Right lobe of liver (tissue), 6 donors: Measurements from ENCODE around the gene CDIP1. TPM values are rescaled to one million over a fixed set of nuclear protein-coding genes. Genes with fewer than 3 reads are reported as not detected.

Experiments used
- ATAC-seq, 4 donors: fragments of 200-7000 bp; cut with Tn5 transposase; one replicate each; pipeline ENCODE4 v1.9.1; 2020; ENCODE audit warnings: mild to moderate bottlenecking in 4 of 4, moderate library complexity in 4 of 4
- DNase-seq, 3 donors: peaks; one replicate each; pipeline ENCODE4 v3.0.0-alpha.2; 2020
- H3K27ac ChIP-seq, 3 donors: fragments of 200-600 bp; one replicate each; pipeline ENCODE4 v1.8.0; 2022
- H3K27me3 ChIP-seq, 2 donors: fragments of 200-600 bp; one replicate each; pipeline ENCODE4 v1.8.0; 2022
- H3K36me3 ChIP-seq, 4 donors: fragments of 200-600 bp; sonication (generic) in 1 of 4; one replicate each; pipeline versions ENCODE4 v1.5.1 to v1.8.0; 2017 to 2022; ENCODE audit warnings: control low read depth in 1 of 4
- H3K4me1 ChIP-seq, 4 donors: fragments of 200-600 bp; sonication (generic) in 1 of 4; one replicate each; pipeline versions ENCODE4 v1.5.1 to v1.8.0; 2017 to 2022; ENCODE audit warnings: control low read depth in 1 of 4
- H3K4me3 ChIP-seq, 3 donors: fragments of 200-600 bp; one replicate each; pipeline ENCODE4 v1.8.0; 2022
- H3K9me3 ChIP-seq, 4 donors: fragments of 200-600 bp; sonication (generic) in 1 of 4; one replicate each; pipeline versions ENCODE4 v1.5.1 to v1.8.0; 2017 to 2022; ENCODE audit warnings: control low read depth in 1 of 4
- POLR2A ChIP-seq: fragments of 450-650 bp; IDR thresholded peaks from one replicate; pipeline ENCODE4 v1.6.1; 2017; ENCODE audit warnings: antibody characterized with exemption, mild to moderate bottlenecking
- WGBS: methylation state at CpG from one replicate; pipeline ENCODE4 v1.1.6; 2018; ENCODE audit warnings: low coverage, low lambda C conversion rate; ENCODE audit not compliant: insufficient coverage; ENCODE audit errors: missing lambda C conversion rate; 5-methylcytosine and 5-hydroxymethylcytosine counted together
- intact Hi-C, 2 donors: fragments of 100-400 bp; cut with DNase I; formaldehyde crosslinking; loops; one replicate each; pipeline versions ENCODE4 v1.11.2 to v1.14.1; 2022
- total RNA-seq, 6 experiments: library from RNA; depleted of rRNA in 2 of 6; stranded (reverse); fragments of >200 nt in 2 of 6; fragmentation: NEBNext Ultra II Directional in 3 of 6; extraction: Animal tissue kit (Norgen Biotek cat#: 25700) in 3 of 6; gene quantifications; one replicate each; pipeline versions ENCODE4 v1.1.0 to v1.2.4, GENCODE V29; 2016 to 2023
- TF ChIP-seq, protein P1 (sequence below), 4 donors: fragments of 200-600 bp in 3 of 4; fragments of 450-650 bp in 1 of 4; IDR thresholded peaks; one replicate each; pipeline versions ENCODE4 v1.5.1 to v1.8.0; 2016 to 2022; ENCODE audit warnings: antibody characterized with exemption in 4 of 4, mild to moderate bottlenecking in 2 of 4
- donor health status: DM: no; HTN: yes; CAD: no.
- donor health status: DM: no; HTN: no; CAD: no.
- donor health status: DM: no; HTN: no; CAD: no.
- donor health status: DM: no; HTN: yes; CAD: no.
- donor health status: DM: no; HTN: yes; CAD: no.

Gene CDIP1
- total RNA-seq, 6 experiments from 2014 or later, result 15.7 to 23.2 (median 18.4) TPM

DNA sequence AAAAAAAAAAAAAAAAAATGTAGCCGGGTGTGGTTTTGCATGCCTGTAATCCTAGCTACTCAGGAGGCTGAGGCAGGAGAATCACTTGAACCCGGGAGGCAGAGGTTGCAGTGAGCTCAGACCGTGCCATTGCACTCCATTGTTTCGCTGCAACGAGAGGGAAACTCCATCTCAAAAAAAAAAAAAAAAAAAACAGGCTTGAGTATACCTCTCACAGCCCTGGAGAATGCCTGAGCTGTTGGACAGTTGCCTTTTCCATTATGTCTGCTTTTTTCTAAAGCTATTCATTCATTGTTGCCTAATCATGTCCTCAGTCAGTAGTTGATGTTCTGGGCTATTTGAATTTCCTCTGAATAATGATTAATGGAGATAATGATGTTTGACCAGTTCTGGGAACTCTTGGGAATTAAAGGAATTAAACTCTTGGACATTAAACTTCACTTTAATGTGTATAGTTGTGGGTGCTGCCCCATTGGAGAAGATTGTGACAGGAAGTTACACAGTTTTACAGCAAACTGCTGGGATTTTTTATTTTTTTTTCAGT is 50.5 kb downstream of the CDIP1 start:
- WGBS, result 31% methylated on average over 4 of the region's 5 CpGs
- TF ChIP-seq POLR2A, result no peak
- TF ChIP-seq, protein P1, sequence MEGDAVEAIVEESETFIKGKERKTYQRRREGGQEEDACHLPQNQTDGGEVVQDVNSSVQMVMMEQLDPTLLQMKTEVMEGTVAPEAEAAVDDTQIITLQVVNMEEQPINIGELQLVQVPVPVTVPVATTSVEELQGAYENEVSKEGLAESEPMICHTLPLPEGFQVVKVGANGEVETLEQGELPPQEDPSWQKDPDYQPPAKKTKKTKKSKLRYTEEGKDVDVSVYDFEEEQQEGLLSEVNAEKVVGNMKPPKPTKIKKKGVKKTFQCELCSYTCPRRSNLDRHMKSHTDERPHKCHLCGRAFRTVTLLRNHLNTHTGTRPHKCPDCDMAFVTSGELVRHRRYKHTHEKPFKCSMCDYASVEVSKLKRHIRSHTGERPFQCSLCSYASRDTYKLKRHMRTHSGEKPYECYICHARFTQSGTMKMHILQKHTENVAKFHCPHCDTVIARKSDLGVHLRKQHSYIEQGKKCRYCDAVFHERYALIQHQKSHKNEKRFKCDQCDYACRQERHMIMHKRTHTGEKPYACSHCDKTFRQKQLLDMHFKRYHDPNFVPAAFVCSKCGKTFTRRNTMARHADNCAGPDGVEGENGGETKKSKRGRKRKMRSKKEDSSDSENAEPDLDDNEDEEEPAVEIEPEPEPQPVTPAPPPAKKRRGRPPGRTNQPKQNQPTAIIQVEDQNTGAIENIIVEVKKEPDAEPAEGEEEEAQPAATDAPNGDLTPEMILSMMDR (IDR thresholded peaks at IDR 0.05), result no peak
- intact Hi-C loops, result no loop called here
- H3K27ac ChIP-seq, result peak overlapping the region; percentile 47 to 71 (median 55)
- peaks cover 0 to 11% (median 5%) of the 10 kb centered on the region in 4 donors for H3K36me3 ChIP-seq
- no peaks in the 10 kb centered on the region for H3K27me3 ChIP-seq
- ATAC-seq (peak; percentile 83 to 85 (median 84)), DNase-seq (no peak)
- H3K4me1 ChIP-seq, result peaks cover 0 to 48% (median 22%) of the 10 kb centered on the region in 4 donors
- no peaks in the 10 kb centered on the region for H3K9me3 ChIP-seq
- H3K4me3 ChIP-seq, result no peak overlapping the region

DNA sequence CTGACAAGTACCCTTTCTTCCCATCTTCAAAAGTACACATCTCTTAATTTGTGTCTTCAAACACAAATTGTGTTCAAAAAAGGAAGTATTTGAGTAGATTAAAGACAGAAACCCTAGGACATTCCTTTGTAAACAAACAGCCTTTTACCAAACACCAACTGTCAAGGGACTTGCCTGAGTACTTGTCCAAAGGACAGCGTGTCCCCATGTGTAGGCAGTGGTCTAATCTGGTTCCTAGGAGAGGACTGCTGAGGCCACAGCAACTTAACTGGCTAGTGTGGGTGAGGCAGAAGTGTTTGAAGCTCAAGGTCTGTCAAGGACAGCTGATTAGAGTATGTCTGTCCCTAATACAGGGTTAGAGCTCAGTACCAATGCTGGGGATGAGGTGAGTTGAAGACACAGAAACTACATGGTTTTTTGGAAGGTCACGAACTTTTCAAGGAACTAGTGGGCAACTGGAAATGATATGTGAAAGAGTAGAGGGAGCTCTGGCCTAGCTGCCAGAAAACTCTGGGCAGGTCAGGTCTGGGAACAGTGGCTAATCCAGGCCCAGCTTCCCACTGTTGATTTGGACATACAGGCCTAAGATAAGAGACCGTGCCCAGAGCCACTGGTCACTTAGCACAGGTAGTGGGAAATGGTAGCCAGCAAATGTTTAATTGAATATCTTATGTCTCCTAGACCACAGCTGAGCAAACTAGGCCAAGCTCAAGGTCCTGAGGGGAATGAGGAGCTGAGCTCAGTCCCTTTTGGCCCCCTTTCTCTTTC is 52.3 kb downstream of the CDIP1 start:
- H3K4me3 ChIP-seq, result no peak overlapping the region
- H3K27ac ChIP-seq, result peak overlapping the region; percentile 47 to 71 (median 55)
- H3K4me1 ChIP-seq, result peaks cover 0 to 48% (median 22%) of the 10 kb centered on the region in 4 donors
- H3K27me3 ChIP-seq, result no peaks in the 10 kb centered on the region
- TF ChIP-seq, protein P1 (IDR thresholded peaks at IDR 0.05), result no peak
- no peak for TF ChIP-seq POLR2A
- DNase-seq, result peak in 2 of 3 donors; percentile 32 to 53
- H3K9me3 ChIP-seq, result no peaks in the 10 kb centered on the region
- peaks cover 0 to 11% (median 5%) of the 10 kb centered on the region in 4 donors for H3K36me3 ChIP-seq
- intact Hi-C loops, result no loop called here
- ATAC-seq, result peak; percentile 56 to 76 (median 64)
- WGBS, result 44% methylated on average over 3 of the region's 3 CpGs

DNA sequence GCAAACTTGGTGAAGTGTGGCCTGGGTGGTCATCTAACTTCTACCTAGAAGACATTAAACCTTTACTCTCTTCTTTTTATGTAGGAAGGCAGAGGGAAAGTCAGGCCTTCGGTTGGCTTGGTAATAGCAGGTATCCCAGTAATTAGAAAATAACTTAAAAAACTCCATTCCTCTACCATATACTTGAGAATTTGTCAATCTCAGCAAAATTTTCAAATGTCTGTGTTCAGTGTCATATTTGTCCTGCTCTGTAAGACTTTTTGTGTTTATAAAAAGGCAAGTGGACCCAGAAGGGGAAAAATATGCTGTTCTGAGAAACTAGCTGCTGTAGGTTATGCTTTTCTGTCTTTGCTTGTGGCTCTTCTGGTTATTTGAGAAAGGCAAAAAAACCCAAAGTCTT is 56.6 kb downstream of the CDIP1 start:
- DNase-seq, result no peak
- Histone ChIP-seq H3K36me3 (peaks cover 0 to 11% (median 5%) of the 10 kb centered on the region in 4 donors), H3K4me1 (peaks cover 0 to 22% (median 11%) of the 10 kb centered on the region in 4 donors), H3K27me3 (no peaks in the 10 kb centered on the region), H3K9me3 (no peaks in the 10 kb centered on the region), H3K27ac (no peak overlapping the region), H3K4me3 (no peak overlapping the region)
- 67% methylated on average over 1 of the region's 1 CpG for whole genome bisulfite sequencing
- no peak for ATAC-seq
- intact Hi-C loops, result no loop called here
- no peak for TF ChIP-seq POLR2A
- TF ChIP-seq, protein P1 (IDR thresholded peaks at IDR 0.05), result no peak

DNA sequence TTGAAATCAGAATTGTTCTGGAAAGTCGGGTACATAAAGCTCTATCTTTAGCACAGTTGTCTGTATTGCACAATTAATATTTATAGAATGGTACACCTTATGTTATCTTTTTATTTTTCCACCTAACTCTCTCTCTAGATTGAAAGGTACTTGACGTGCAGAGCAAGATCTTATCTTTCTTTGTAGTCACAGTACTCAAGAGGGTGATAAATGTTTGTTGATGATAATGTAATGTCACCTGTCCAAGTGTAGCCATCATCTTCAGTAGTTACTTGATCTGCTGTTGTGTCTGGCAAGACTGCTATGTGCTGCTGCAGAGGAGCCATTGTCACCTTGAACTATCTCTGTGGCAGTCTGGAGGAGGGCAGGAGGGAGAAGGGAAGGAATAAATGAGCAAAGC is 57.0 kb downstream of the CDIP1 start:
- no peak overlapping the region for H3K4me3 ChIP-seq
- intact Hi-C loops, result no loop called here
- H3K36me3 ChIP-seq, result peaks cover 0 to 11% (median 5%) of the 10 kb centered on the region in 4 donors
- H3K4me1 ChIP-seq, result peaks cover 0 to 17% (median 7%) of the 10 kb centered on the region in 4 donors
- 72% methylated on average over 2 of the region's 2 CpGs for WGBS
- no peak overlapping the region for H3K27ac ChIP-seq
- no peaks in the 10 kb centered on the region for H3K27me3 ChIP-seq
- no peak for TF ChIP-seq POLR2A
- TF ChIP-seq, protein P1 (IDR thresholded peaks at IDR 0.05), result no peak
- H3K9me3 ChIP-seq, result no peaks in the 10 kb centered on the region
- no peak for DNase-seq
- no peak for ATAC-seq
